Skeletal muscle cell (primary cell): ENCODE data around the gene QRICH2.
"Not testable (repeated sequence)": the region's sequence is repeated elsewhere in the genome, so short reads cannot be mapped to it uniquely, and the experiment has no call there.

Experiments
- DNase-seq: peaks from one replicate; pipeline ENCODE4 v3.0.0-alpha.2; 2010; ENCODE audit warnings: low read depth
- H3K4me3 ChIP-seq: 2 replicates; pipeline ENCODE4 v1.5.1; 2011; ENCODE audit warnings: low read depth, mild to moderate bottlenecking, control low read depth, low read length, moderate library complexity

QRICH2 gene

DNA sequence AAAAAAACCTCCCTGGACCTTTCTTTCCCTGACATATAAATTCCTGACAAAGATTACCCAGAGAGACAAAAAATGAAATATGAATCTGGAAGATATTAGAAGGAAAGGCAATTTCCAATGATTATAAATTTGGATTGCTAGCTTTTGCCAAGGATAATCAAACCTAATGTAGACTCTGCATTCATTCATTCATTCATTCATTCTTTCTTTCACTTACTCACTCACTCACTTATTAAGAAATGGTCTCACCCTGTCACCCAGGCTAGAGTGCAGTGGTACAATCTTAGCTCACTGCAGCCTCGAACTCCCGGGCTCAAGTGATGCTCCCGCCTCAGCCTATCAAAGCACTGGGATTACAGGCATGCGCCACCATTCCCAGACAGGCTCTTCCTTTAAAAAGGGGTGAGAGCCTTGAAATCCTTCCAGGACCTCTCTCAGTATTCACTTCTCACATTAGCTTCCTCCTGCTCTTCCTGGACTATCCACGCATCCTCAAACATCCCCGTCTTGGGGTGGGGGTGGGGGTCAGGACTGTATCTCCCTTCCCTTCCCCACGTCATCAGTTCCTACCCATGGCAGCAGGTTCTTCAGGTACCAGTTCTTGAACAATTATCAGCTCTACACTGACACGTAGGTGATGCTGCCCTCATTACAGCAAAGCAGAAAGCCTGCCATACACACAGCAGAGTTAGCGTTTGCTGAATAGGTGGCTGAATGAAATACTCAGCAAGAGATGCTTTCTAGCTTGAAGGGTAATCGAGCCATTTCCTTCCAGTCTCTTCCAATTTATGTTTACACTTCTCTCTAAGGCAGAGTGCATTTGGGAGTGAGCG lies 25.8 kb upstream of the QRICH2 start:
- no peak overlapping the region for H3K4me3 ChIP-seq
- no peak for DNase-seq

DNA sequence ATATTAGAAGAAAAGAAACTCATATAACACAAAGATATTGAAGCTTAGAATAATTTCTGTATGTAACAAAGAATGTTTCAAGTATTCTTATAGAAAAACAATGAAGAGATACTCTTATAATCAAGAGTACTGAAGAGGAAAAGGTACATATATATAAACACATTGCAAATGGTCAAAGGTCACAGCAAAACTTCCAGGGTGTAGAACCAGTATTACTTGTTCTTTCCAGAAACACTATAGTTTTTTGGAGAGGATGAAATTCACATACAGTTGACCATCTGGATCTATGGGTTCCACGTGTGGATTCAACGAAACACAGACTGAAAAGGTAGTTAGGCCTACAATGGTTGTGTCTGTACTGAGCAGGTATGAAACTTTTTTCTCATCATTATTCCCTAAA lies 23.0 kb upstream of the QRICH2 start:
- no peak overlapping the region for H3K4me3 ChIP-seq
- DNase-seq: no peak

DNA sequence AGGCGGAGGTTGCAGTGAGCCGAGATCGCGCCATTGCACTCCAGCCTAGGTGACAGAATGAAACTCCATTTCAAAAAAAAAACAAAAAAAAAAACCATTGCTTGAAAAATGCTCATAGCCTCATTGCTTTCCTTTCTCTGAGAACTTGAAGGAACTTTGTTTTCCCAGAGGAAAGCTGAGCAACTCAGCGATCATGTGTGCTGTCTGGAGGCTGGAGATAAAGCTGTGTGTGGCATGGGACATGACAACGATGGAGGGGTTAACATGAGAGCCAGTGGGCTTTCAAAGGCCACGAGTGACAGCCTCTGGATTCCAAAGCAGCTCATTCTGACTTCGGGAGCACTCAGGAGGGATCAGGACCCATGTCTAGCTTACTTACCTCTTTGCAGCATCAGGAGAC lies 21.6 kb upstream of the QRICH2 start:
- H3K4me3 ChIP-seq: no peak overlapping the region
- DNase-seq: no peak

DNA sequence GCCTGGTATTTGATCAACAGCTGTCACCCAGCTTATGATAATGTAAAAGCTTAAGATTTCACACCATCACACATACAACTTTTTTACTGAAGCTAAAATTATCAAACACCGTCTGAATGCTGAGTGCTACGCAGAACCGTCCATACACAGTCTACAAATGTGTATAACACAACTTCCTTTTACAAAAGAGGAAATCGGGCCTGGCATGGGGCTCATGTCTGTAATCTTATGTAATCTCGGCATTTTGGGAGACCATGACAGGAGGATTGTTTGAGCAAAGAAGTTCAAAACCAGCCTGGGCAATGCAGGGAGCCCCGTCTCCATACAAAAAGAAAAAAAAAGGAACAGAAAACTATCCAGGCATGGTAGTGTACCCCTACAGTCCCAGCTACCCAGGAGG lies 19.6 kb upstream of the QRICH2 start:
- no peak for DNase-seq
- H3K4me3 ChIP-seq: no peak overlapping the region

DNA sequence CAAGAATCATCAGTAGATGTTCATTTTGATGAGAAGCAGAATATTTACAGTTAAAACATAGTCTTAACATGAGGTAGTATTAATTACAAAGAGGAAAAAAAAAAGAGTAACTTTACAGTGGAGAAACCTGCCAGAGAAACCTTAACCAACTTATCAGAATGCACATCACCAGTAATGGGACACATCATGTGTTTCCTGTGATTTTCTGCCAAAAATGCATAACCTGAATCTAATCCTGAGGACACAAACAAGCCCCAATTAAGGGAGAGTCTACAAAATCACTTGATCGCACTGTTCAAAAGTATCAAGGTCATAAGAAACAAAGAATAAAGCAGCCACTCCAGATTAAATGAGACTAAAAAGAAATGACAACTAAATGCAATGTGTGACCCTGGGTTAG lies 18.2 kb upstream of the QRICH2 start:
- no peak for DNase-seq
- H3K4me3 ChIP-seq: no peak overlapping the region

DNA sequence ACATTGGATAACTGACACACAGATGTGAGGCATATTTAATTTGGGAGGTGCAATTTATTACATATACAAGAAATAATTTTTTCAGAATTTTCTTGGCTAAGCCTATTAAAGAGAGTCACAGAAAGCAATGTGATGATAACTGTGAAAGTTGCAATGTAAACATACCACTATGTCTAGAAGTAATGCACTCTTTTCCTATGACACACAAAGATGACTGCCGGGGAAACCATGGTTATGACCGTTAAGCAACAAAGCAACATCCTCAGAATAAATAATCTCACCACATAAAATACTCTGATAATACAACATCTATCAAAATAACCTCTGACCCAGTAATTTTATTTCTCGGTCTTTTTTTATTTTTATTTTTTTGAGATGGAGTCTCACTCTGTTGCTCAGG lies 10.5 kb upstream of the QRICH2 start:
- DNase-seq: no peak
- no peak overlapping the region for H3K4me3 ChIP-seq

DNA sequence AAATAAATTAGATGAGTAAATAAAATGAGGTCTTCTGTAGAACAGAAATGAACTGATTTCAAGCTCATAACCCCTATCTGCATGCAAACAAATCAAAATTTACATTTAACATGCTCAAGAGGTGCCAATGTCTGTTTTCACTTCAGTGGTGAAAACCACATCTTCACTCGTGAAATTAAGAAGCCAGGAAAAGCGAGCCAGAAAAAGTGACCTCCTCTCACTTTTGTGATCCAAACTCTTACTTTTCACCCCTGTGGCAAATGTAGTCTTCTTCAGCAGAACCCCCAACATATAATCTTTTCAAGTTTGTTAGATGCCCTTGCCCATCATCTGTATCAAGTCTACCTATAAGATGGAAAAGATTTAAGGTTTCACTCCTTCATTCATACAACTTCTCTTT lies 9.5 kb upstream of the QRICH2 start:
- DNase-seq: no peak
- no peak overlapping the region for H3K4me3 ChIP-seq

DNA sequence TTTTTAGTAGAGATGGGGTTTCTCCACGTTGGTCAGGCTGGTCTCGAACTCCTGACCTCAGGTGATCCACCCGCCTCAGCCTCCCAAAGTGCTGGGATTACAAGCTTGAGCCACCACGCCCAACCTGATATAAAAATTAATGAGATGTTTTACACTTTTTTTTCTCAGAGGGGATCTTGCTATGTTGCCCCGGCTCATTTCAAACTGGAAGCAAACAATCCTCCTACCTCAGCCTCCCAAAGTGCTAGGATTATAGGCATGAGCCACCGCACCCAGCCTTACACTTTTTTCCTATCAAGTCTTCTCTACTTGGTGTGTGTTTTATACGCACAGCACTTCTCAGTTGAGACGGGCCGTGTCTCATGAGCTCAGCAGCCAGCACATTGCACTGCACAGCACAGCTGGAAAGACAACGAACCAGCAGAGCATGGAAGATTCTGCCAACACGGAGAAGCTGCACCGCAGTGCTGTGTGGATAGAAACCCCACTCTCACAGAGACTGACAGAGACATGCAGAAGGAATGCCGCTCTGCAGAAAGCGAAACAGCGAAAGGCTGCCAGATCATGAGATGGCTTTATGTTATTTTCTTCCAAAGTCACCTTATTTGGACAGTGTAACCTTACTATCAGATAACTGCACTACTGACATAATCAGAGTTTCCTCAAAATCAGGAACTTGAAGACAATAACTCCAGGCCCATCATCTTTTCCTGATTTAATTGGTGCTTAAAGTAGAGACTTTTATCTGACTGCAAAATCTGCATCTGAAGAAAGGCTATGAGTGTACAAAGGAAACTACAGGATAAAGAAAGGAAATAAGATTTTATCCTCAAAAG lies 6.5 kb upstream of the QRICH2 start:
- DNase-seq: no peak
- no peak overlapping the region for H3K4me3 ChIP-seq

DNA sequence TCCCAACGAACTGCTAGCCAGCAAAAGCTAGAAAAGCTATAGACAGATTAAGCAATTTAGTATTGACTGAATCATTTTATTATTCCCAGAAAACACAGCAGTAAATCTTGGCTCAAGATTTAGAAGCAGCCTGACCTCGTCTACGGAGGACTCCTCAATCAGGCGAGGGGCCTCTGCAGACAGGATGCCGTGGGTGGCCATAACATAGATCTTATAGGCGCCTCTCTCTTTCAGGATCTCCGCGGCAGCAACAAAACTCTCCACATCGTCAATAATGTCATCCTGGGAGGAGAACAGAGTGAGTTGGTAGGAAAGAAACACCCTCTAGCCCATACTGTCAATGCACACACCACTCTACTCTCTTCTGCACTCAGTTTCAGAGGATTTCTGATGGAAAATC lies 4.7 kb upstream of the QRICH2 start:
- DNase-seq: no peak
- H3K4me3 ChIP-seq: no peak overlapping the region

DNA sequence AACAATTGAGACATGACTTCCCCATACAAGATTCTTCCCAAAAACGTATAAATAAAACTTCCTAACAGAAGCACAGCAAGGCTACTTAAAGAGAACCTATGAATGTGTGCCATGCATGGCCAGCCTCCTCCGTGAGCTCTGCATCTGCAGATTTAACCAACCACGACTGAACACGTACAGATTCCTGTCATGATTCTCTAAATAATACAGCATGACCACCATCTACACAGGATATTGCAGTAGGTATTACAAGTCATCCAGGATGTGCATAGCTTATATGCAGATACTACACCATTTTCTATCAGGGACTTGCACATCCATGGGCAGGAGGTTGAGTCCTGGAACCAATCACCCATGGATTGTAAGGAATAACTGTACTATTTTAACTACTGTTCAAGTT lies 1.4 kb upstream of the QRICH2 start:
- DNase-seq: no peak
- no peak overlapping the region for H3K4me3 ChIP-seq

DNA sequence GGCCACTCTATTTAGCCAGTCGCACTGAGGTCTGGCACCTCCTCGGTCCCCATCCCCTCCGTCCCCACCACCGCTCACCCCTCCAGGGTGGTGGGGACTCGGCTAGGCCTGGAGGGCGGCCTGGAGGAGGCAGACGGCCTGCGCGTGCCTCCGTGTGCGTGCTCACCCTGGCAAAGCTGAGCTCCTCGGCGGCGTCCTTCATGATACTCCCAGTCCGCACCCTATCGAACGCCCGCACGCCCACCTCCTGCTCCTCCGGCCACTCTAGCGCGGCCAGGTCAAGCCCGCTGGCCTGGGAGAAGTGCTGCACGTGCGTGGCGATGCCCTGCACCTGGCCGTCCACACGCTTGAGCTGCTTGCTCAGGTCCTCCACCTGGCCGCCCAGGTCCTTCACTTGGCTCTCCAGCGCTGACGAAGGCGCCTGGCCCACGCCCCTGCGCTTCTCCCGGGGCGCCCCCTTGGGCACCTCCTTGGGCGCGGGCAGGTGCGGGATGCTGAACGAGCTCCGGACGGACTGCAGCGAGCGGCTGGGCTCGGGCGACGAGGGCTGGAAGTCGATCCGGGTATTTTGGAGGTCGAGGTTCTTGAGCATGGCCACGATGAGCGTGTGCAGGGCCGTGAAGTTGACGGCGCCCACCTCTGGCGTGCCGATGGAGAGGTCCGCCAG lies 644 bp downstream of the QRICH2 start:
- H3K4me3 ChIP-seq: no peak overlapping the region
- no peak for DNase-seq

DNA sequence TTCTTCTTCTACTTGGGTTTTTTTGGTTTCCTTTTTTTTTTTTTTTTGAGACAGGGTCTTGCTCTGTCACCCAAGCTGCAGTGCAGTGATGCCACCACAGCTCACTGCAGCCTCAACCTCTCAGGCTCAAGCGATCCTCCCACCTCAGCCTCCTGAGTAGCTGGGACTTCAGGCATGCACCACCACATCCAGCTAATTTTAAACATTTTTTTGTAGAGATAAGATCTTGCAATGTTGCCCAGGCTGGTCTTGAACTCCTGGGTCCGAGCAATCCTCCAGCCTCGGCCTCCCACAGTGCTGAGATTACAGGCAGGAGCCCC lies 3.0 kb downstream of the QRICH2 start:
- not testable (repeated sequence) for DNase-seq, H3K4me3 ChIP-seq

DNA sequence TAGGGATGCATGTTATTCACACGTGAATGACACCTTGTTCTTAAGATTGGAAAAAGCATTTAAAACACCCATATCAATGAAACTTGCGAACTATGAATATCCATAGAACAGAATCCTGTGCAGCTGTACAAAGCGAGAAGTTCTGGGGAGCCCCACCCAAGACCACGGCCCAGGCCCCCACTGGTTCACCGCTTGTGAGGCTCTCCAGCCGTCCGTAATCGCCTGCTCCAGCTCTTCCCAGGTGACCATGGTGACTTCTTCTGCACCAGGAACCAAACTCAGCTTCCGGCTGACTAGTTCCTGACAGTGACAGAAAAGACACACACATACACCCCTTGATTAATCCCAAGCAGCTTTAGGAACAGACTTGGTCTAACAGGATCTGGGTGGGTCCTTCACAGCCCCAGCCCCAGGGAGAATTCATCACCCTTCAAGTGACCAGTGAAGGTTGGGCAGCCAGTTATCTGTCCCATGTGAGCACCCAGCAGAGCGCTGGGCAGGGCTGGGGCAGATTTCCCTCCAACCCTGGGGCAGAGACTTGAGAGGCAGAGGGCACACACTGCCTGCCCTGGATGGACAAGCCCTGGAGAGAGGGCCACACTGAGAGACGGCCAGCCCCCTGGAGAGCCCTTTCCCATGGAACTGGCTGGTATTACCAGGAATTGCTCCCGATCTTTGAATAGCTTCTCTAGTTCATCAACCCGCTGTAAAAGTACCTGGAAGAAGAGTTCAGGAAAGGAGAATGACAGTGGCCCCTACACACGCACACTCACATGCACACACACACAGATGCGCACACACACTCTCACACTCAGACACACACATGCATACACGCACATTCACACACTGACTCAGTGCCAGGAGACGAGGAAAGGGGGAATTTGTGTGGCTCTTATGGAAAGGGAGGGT lies 3.6 kb downstream of the QRICH2 start:
- no peak overlapping the region for H3K4me3 ChIP-seq
- no peak for DNase-seq

DNA sequence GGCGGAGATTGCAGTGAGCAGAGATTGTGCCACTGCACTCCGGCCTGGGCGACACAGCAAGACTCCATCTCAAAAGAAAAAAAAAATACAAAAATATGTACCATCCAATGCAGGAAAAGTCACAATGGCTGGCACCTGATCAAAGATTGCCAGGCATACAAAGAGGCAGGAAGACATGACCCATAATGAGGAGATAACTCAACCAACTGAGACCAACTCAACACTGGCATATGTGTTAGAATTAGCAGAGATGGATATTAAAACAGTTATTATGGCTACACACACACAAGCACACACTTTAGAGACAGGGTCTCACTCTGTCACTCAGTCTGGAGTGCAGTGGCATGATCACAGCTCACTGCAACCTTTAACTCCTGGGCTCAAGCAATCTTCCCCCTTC lies 10.6 kb downstream of the QRICH2 start:
- no peak for DNase-seq
- H3K4me3 ChIP-seq: no peak overlapping the region

DNA sequence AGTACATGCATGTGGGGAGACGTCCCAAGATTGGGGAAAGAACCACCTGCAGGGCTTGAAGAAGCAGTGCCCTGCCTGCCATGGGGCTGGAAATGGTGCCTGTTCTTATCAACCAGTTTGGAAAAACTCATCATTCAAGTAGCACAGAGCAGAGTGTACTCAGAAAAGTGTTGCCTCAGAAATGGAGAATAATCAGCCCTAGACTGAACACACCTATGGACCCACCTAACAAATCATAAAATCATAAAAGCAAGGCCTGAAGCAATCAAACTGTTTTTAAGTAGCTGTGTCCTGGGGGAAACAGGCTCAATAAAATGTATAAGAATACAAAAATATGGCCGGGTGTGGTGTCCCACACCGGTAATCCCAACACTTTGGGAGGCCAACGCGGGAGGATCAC lies 11.2 kb downstream of the QRICH2 start:
- DNase-seq: no peak
- H3K4me3 ChIP-seq: no peak overlapping the region

DNA sequence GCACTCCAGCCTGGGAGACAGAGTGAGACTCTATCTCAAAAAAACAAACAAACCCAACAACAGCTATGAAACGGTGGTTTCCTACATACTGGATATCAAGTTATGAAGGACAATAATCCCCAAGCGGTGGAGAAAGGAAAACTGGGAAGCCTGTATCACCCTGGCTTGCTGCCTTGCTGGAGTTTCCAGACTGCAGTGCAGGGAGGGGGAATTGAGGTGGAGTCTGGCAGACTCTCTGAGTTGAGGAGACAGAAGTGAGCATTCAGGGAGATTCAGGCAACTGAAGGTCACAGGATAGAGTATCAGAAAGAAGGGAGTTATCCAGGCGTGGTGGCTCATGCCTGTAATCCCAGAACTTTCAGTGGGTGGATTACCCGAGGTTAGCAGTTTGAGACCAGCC lies 11.9 kb downstream of the QRICH2 start:
- DNase-seq: no peak

DNA sequence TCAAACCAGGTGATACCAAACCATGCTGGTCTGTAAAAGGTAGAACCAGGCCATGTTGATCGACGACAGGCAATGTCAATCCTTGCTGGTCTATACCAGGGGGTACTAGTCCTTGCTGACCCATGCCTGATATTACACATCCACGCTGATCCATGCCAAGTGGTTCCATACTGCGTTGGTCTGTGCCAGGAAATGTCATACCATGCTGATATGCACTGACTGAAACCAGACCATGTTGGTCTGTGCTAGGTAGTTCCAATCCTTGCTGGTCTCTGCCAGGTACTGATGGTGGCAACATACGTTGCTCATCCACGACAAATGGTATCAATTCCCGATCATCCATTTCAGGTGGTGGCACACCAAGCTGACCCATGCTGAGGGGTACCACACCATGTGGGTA lies 15.0 kb downstream of the QRICH2 start:
- no peak for DNase-seq
- no peak overlapping the region for H3K4me3 ChIP-seq

More for the DNA sequence above, 11.9 kb downstream of the QRICH2 start:
- H3K4me3 ChIP-seq: no peak overlapping the region

DNA sequence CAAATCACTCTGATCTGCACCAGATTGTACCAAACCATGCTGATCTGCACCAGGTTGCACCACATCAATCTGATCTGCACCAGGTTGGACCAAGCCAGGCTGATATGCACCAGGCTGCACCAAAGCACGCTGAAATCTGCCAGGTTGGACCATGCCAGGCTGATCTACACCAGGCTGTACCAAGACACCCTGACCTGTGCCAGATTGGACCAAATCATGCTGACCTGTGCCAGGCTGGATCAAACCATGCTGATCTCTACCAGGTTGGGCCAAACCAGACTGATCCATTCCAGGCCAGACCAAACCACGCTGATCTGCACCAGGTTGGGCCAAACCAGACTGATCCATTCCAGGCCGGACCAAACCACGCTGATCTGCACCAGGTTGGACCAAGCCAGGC lies 15.5 kb downstream of the QRICH2 start:
- DNase-seq: no peak
- H3K4me3 ChIP-seq: no peak overlapping the region

DNA sequence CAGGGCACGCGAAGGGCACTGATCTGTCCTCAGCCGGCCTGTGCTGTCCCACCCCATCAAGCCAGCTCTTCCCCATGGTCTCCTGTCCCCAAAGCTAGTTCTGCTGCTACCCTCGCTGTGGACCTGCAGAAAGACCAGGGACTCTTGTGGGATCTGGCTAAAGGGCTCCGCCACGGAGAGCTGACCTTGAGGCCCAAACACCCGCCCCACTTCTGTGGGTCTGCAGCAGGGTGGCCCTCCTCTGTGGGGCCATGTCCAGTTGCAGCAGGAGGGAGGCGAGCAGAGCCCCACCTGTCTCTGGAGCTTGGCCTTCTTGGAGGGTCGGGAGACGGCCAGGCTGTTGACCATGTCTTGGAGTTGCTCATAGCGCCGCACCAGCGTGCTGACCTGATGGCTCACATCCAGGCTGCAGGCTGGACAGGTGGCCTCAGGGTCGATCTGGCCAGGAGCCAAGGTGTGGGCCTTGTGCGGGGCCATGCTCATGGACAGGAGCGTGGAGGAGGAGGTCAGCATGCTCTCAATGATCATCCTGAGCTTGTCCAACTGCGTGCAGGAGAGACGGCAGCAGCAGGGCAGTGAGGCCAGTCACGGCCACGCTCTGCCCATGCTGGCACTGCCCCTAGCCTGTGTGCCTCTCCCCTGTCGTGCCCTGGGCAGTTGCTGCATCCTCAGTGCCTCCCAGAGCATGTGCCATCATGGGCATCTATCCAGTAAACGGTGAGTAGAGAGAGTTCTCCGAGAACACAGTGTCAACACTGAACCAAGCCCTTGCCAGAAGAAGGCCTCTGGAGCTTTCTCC lies 26.3 kb downstream of the QRICH2 start:
- H3K4me3 ChIP-seq: no peak overlapping the region
- DNase-seq: no peak
